ENCODE data around the gene AKAP6. TPM values are rescaled to one million over a fixed set of nuclear protein-coding genes. Genes with fewer than 3 reads are reported as not detected.

Gene AKAP6
- total RNA-seq, 1 experiment from 2014 or later = 2.8 TPM

DNA sequence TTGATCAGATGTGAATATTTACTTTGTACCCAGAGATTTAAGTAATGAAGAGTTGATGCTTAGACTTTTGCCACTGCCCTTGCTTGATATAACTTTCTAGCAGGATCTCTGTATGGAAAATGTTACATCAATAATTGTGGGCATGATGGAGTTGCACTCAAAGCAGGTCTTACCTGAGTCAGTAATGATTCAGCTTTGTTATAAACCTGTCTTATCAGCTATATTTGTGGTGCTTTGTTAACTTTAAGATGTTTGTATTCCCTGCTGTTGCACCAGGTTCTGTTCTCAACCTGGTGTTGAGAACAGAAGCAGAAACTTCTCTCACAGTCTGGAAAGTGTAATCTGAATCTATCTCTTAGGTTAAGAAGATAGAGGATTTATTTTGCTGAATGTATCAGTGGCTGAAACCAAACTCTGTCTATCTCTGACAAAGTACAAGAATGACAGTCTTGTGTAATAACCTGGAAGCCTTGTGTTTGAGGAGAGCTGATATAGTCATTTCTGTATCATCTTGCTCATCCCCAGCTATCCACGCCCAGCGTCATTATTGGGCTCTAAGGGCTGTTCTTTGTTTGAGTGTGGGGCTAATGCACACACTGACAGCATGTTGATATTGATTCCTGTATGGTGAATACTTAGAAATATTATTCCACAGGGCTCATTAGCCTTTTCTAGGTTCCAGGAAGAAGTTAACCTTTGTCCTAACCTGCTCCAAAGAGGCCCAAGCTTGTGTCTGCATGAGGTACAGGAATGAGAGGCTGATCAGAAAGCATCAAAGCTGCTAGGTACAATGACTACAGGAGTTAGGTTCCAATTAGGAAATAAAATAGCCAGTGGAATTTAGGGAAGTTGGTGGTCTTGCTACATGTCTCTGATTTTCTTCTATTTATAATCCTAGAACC, 3.6 kb downstream of the AKAP6 start:
- DNase-seq = no peak
- no peak overlapping the region for H3K27ac Mint-ChIP-seq (ENCODE audit: unreplicated experiment)
- no peaks in the 10 kb centered on the region for H3K36me3 Mint-ChIP-seq (ENCODE audit: insufficient read depth, unreplicated experiment)
- H3K4me1 Mint-ChIP-seq (ENCODE audit: low read depth, unreplicated experiment) = no peaks in the 10 kb centered on the region
- H3K27me3 Mint-ChIP-seq (ENCODE audit: unreplicated experiment) = no peaks in the 10 kb centered on the region
- TF ChIP-seq, protein P1, sequence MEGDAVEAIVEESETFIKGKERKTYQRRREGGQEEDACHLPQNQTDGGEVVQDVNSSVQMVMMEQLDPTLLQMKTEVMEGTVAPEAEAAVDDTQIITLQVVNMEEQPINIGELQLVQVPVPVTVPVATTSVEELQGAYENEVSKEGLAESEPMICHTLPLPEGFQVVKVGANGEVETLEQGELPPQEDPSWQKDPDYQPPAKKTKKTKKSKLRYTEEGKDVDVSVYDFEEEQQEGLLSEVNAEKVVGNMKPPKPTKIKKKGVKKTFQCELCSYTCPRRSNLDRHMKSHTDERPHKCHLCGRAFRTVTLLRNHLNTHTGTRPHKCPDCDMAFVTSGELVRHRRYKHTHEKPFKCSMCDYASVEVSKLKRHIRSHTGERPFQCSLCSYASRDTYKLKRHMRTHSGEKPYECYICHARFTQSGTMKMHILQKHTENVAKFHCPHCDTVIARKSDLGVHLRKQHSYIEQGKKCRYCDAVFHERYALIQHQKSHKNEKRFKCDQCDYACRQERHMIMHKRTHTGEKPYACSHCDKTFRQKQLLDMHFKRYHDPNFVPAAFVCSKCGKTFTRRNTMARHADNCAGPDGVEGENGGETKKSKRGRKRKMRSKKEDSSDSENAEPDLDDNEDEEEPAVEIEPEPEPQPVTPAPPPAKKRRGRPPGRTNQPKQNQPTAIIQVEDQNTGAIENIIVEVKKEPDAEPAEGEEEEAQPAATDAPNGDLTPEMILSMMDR (IDR thresholded peaks at IDR 0.05; ENCODE audit: unreplicated experiment) = no peak
- H3K9me3 Mint-ChIP-seq (ENCODE audit: low read depth, unreplicated experiment) = no peaks in the 10 kb centered on the region
- CTCF ChIA-PET = interaction anchor here (0.7 kb wide), 1 partner anchor 23 kb away, joined by 3 read pairs; no protein-coding TSS in a partner anchor
- no TSS peak for BruUV-seq (replicated peaks)
- H3K4me3 Mint-ChIP-seq (ENCODE audit: low read depth, unreplicated experiment) = no peak overlapping the region
- intact Hi-C loops (cut with micrococcal nuclease; ENCODE audit: unreplicated experiment) = no loop called here

DNA sequence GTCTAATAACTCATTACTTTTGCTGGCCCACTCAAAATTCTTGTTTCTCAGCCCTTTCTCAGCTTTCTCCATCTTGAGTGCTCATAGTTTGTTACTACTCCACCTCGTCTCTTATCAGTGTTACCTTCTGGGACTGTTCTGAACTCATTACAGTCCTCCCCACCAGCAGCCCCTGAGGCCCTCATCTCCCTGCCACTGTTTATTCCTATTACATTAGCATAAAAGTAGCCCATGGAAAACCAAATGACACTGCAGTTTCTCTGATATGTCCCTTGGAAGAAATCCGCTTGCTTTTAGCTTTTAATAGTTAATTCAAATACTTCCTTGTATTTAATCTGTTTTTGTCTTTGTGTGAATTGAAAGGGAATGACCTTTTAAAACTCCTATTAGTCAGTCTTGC, 7.6 kb downstream of the AKAP6 start:
- Mint-ChIP-seq H3K4me3 (ENCODE audit: low read depth, unreplicated experiment) (no peak overlapping the region), H3K36me3 (ENCODE audit: insufficient read depth, unreplicated experiment) (no peaks in the 10 kb centered on the region), H3K27me3 (ENCODE audit: unreplicated experiment) (no peaks in the 10 kb centered on the region), H3K4me1 (ENCODE audit: low read depth, unreplicated experiment) (no peaks in the 10 kb centered on the region), H3K9me3 (ENCODE audit: low read depth, unreplicated experiment) (no peaks in the 10 kb centered on the region), H3K27ac (ENCODE audit: unreplicated experiment) (no peak overlapping the region)
- CTCF ChIA-PET = no interaction called here
- intact Hi-C loops (cut with micrococcal nuclease; ENCODE audit: unreplicated experiment) = no loop called here
- no TSS peak for BruUV-seq (replicated peaks)
- DNase-seq = no peak
- TF ChIP-seq, protein P1 (IDR thresholded peaks at IDR 0.05; ENCODE audit: unreplicated experiment) = no peak

DNA sequence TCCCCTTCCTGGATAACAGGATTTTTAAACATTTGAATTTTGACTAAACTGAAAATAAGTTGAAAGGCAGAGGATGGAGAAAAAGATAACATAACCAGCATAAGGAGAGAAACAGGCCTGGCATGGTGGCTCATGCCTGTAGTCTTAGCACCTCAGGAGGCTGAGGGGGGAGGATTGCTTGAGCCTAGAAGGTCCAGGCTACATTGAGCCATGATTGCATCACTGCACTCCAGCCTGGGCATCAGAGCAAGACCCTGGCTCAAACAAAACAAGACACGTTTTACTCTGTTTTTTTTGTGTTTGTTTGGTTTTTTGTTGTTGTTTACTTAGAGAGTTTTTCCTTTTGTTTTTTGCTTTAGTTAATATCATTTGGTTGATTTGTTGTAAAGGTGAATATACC, 8.7 kb downstream of the AKAP6 start:
- no peak overlapping the region for H3K27ac Mint-ChIP-seq (ENCODE audit: unreplicated experiment)
- no peak overlapping the region for H3K4me3 Mint-ChIP-seq (ENCODE audit: low read depth, unreplicated experiment)
- intact Hi-C loops (cut with micrococcal nuclease; ENCODE audit: unreplicated experiment) = no loop called here
- no peaks in the 10 kb centered on the region for H3K27me3 Mint-ChIP-seq (ENCODE audit: unreplicated experiment)
- H3K36me3 Mint-ChIP-seq (ENCODE audit: insufficient read depth, unreplicated experiment) = no peaks in the 10 kb centered on the region
- no peaks in the 10 kb centered on the region for H3K9me3 Mint-ChIP-seq (ENCODE audit: low read depth, unreplicated experiment)
- CTCF ChIA-PET = no interaction called here
- no TSS peak for BruUV-seq (replicated peaks)
- no peaks in the 10 kb centered on the region for H3K4me1 Mint-ChIP-seq (ENCODE audit: low read depth, unreplicated experiment)
- TF ChIP-seq, protein P1 (IDR thresholded peaks at IDR 0.05; ENCODE audit: unreplicated experiment) = no peak
- DNase-seq = no peak

DNA sequence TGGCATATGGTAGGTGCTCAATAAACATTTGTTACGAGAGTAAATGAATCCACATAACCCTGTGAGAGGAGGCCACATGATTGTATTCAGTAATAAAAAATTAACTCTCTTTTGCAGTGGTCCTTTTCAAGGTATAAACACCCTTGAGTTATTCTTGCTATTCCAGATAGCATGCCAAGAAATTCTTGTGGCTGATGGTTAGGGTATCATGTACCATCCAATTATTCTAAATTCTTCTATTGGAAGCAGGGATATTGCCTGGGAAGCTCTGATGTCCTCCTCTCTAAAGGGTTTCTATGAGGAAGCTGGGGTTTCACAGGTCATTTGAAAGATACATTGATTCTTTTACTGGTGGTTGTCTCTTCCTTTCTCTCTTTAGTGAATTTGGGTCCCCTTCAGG, 10.1 kb downstream of the AKAP6 start:
- CTCF ChIA-PET = interaction anchor here (0.7 kb wide), 1 partner anchor 9 kb away, joined by 4 read pairs; no protein-coding TSS in a partner anchor
- DNase-seq = no peak
- Mint-ChIP-seq H3K27ac (ENCODE audit: unreplicated experiment) (no peak overlapping the region), H3K4me3 (ENCODE audit: low read depth, unreplicated experiment) (no peak overlapping the region), H3K9me3 (ENCODE audit: low read depth, unreplicated experiment) (no peaks in the 10 kb centered on the region), H3K36me3 (ENCODE audit: insufficient read depth, unreplicated experiment) (no peaks in the 10 kb centered on the region), H3K4me1 (ENCODE audit: low read depth, unreplicated experiment) (no peaks in the 10 kb centered on the region), H3K27me3 (ENCODE audit: unreplicated experiment) (no peaks in the 10 kb centered on the region)
- TF ChIP-seq, protein P1 (IDR thresholded peaks at IDR 0.05; ENCODE audit: unreplicated experiment) = no peak
- BruUV-seq (replicated peaks) = no TSS peak
- intact Hi-C loops (cut with micrococcal nuclease; ENCODE audit: unreplicated experiment) = no loop called here
